HepG2 (cell line): ENCODE measurements around the gene TRIM15. TPM values are rescaled to one million over a fixed set of nuclear protein-coding genes. Genes with fewer than 3 reads are reported as not detected.
A peak's percentile ranks its signal among the peaks of the same experiment; 100 is the strongest.

ENCODE experiments used
- ATRX ChIP-seq: sonication (generic); formaldehyde crosslinking; IDR thresholded peaks from 2 replicates; pipeline ENCODE4 v1.4.0; 2020; ENCODE audit warnings: missing genetic modification reagents, borderline replicate concordance
- CCDC6 ChIP-seq: sonication (generic); formaldehyde crosslinking; IDR thresholded peaks from 2 replicates; pipeline ENCODE4 v1.8.1; 2022; ENCODE audit warnings: mild to moderate bottlenecking, missing genetic modification reagents, moderate library complexity
- CHD2 ChIP-seq: IDR thresholded peaks from 2 replicates; pipeline ENCODE4 v1.6.1; 2011; ENCODE audit warnings: low read depth, low read length, improper control_type of control experiment
- FOXC1 ChIP-seq: sonication (generic); formaldehyde crosslinking; IDR thresholded peaks from 2 replicates; pipeline ENCODE4 v1.8.0; 2022; ENCODE audit warnings: mild to moderate bottlenecking, missing genetic modification reagents, borderline replicate concordance
- FOXJ3 ChIP-seq: sonication (generic); formaldehyde crosslinking; IDR thresholded peaks from 2 replicates; pipeline ENCODE4 v1.4.0; 2020; ENCODE audit warnings: missing genetic modification reagents, mild to moderate bottlenecking, borderline replicate concordance
- GFI1 ChIP-seq: sonication (generic); formaldehyde crosslinking; IDR thresholded peaks from 2 replicates; pipeline ENCODE4 v1.5.0; 2020; ENCODE audit warnings: missing genetic modification reagents, mild to moderate bottlenecking, borderline replicate concordance
- KAT7 ChIP-seq: IDR thresholded peaks from 2 replicates; pipeline ENCODE4 v1.6.1; 2018; ENCODE audit warnings: borderline replicate concordance, missing compliant biosample characterization
- KDM2A ChIP-seq: sonication (generic); formaldehyde crosslinking; IDR thresholded peaks from 2 replicates; pipeline ENCODE4 v1.4.0; 2020; ENCODE audit warnings: low read depth, missing genetic modification reagents, borderline replicate concordance
- MXD4 ChIP-seq: IDR thresholded peaks from 2 replicates; pipeline ENCODE4 v1.6.1; 2016; ENCODE audit warnings: mild to moderate bottlenecking, missing biosample characterization, missing genetic modification reagents
- NBN ChIP-seq: fragments of 450-650 bp; conservative IDR thresholded peaks from 2 replicates; pipeline ENCODE4 v1.6.1; 2017
- NFYC ChIP-seq: IDR thresholded peaks from 2 replicates; pipeline ENCODE4 v1.6.1; 2016; ENCODE audit warnings: missing genetic modification reagents, missing compliant biosample characterization
- PHF5A ChIP-seq: IDR thresholded peaks from one replicate; pipeline ENCODE4 v1.6.1; 2018; ENCODE audit warnings: low read depth, missing genetic modification reagents; ENCODE audit not compliant: unreplicated experiment
- POLR2G ChIP-seq: fragments of 200-400 bp; formaldehyde crosslinking; IDR thresholded peaks from 2 replicates; pipeline ENCODE4 v1.6.1; 2018; ENCODE audit warnings: mild to moderate bottlenecking, low read depth, low read length, moderate library complexity
- ZBTB3 ChIP-seq: sonication (generic); formaldehyde crosslinking; IDR thresholded peaks from 2 replicates; pipeline ENCODE4 v1.4.0; 2020; ENCODE audit warnings: low read depth, mild to moderate bottlenecking, moderate library complexity, missing genetic modification reagents, borderline replicate concordance
- ZNF335 ChIP-seq: sonication (generic); formaldehyde crosslinking; IDR thresholded peaks from 2 replicates; pipeline ENCODE4 v1.4.0; 2020; ENCODE audit warnings: missing genetic modification reagents
- ZNF558 ChIP-seq: sonication (generic); formaldehyde crosslinking; IDR thresholded peaks from 2 replicates; pipeline ENCODE4 v1.9.0; 2022; ENCODE audit warnings: mild to moderate bottlenecking, missing genetic modification reagents, borderline replicate concordance
- polyA plus RNA-seq, 8 experiments: library from polyadenylated mRNA; depleted of rRNA in 3 of 8; stranded (reverse) in 7 of 8; unstranded in 1 of 8; fragments of >200 nt; fragmentation: Illumina TruSeq in 4 of 8; extraction: Trizol in 4 of 8; gene quantifications; 2 replicates each; pipeline versions ENCODE4 v1.2.1 to v1.2.3, GENCODE V29; 2011 to 2016; ENCODE audit warnings: low read depth in 4 of 8, missing spikeins in 1 of 8, mixed read lengths in 1 of 8; ENCODE audit not compliant: insufficient read depth in 1 of 8
- total RNA-seq, 5 experiments: library from RNA; depleted of rRNA; stranded (reverse); fragments of >200 nt; fragmentation: Illumina TruSeq; extraction: Trizol; gene quantifications; 2 replicates each; pipeline ENCODE4 v1.2.3, GENCODE V29; 2016; ENCODE audit warnings: low read depth in 1 of 5
- TF ChIP-seq, protein P1 (sequence below): sonication (generic); formaldehyde crosslinking; IDR thresholded peaks from 2 replicates; pipeline ENCODE4 v1.4.0; 2020; ENCODE audit warnings: missing genetic modification reagents
- TF ChIP-seq, protein P2 (sequence below): sonication (generic); formaldehyde crosslinking; IDR thresholded peaks from 2 replicates; pipeline ENCODE4 v1.4.0; 2020; ENCODE audit warnings: mild to moderate bottlenecking, missing genetic modification reagents
- TF ChIP-seq, protein P3 (sequence below): sonication (generic); formaldehyde crosslinking; IDR thresholded peaks from 2 replicates; pipeline ENCODE4 v1.5.1; 2020; ENCODE audit warnings: mild to moderate bottlenecking, missing genetic modification reagents, borderline replicate concordance
- TF ChIP-seq, protein P4 (sequence below): IDR thresholded peaks from 2 replicates; pipeline ENCODE4 v1.6.1; 2016; ENCODE audit warnings: low read depth, borderline replicate concordance

Gene TRIM15
- total and polyA plus RNA-seq, 2 of the 13 experiments (the other 11 are each of a cell fraction or from before 2014, with no cell fraction given) = 35.1 to 38.2 TPM

DNA sequence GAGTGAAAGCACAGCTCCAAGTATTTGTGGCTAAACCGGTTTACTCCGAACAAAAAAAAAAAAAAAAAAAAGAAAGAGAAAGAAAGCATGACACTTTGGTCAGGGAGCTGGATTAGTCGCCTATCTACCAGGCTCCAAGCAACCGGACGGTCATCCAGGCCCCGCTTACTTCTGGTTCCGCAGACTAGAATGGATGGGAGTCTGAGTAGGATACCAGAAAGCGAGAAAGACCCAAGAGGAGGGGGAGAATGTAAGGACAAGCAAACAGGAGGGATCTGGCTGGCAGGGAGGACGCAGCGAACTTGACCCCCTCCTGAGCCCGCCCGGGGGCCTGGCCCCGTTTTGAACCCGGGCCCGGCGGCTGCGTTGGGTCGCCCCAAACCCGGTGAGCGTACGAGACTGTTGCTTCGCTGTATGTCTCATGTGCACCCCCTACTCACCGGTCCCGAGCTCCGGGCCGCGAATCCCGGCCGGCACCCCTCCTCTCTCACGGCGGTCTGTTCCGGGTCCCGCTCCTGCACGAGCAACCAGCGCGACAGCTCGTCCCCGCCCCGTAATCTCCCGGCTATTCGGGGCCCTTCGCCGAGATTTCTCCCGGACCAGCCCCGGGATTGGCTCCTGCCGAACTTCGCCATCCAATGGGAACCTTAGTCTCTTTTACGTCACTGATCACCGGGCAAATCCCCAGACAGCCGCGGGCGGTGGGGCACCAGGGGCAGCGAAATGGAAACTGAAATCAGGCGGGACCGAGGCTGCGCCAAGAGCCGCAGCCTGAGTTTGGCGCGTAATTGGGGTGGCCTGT is 49.7 kb downstream of the TRIM15 start, which contains the start of gene TRIM26 (continued):
- TF ChIP-seq, protein P1, sequence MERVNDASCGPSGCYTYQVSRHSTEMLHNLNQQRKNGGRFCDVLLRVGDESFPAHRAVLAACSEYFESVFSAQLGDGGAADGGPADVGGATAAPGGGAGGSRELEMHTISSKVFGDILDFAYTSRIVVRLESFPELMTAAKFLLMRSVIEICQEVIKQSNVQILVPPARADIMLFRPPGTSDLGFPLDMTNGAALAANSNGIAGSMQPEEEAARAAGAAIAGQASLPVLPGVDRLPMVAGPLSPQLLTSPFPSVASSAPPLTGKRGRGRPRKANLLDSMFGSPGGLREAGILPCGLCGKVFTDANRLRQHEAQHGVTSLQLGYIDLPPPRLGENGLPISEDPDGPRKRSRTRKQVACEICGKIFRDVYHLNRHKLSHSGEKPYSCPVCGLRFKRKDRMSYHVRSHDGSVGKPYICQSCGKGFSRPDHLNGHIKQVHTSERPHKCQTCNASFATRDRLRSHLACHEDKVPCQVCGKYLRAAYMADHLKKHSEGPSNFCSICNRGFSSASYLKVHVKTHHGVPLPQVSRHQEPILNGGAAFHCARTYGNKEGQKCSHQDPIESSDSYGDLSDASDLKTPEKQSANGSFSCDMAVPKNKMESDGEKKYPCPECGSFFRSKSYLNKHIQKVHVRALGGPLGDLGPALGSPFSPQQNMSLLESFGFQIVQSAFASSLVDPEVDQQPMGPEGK (CRISPR knock-in tag) = peak; percentile 72; the same call in 1 of the 2 replicates
- peak; percentile 95 for TF ChIP-seq POLR2G
- peak; percentile 90 for TF ChIP-seq CHD2
- peak; percentile 86; the same call in 1 of the 2 replicates for TF ChIP-seq KAT7 (CRISPR knock-in tag)
- TF ChIP-seq ZNF558 (CRISPR knock-in tag) = 0 out of 2 replicates have a peak, but pooled peaks have one; percentile 0
- TF ChIP-seq, protein P2, sequence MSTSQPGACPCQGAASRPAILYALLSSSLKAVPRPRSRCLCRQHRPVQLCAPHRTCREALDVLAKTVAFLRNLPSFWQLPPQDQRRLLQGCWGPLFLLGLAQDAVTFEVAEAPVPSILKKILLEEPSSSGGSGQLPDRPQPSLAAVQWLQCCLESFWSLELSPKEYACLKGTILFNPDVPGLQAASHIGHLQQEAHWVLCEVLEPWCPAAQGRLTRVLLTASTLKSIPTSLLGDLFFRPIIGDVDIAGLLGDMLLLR (CRISPR knock-in tag) = peak; percentile 20; the same call in 1 of the 2 replicates
- TF ChIP-seq, protein P3, sequence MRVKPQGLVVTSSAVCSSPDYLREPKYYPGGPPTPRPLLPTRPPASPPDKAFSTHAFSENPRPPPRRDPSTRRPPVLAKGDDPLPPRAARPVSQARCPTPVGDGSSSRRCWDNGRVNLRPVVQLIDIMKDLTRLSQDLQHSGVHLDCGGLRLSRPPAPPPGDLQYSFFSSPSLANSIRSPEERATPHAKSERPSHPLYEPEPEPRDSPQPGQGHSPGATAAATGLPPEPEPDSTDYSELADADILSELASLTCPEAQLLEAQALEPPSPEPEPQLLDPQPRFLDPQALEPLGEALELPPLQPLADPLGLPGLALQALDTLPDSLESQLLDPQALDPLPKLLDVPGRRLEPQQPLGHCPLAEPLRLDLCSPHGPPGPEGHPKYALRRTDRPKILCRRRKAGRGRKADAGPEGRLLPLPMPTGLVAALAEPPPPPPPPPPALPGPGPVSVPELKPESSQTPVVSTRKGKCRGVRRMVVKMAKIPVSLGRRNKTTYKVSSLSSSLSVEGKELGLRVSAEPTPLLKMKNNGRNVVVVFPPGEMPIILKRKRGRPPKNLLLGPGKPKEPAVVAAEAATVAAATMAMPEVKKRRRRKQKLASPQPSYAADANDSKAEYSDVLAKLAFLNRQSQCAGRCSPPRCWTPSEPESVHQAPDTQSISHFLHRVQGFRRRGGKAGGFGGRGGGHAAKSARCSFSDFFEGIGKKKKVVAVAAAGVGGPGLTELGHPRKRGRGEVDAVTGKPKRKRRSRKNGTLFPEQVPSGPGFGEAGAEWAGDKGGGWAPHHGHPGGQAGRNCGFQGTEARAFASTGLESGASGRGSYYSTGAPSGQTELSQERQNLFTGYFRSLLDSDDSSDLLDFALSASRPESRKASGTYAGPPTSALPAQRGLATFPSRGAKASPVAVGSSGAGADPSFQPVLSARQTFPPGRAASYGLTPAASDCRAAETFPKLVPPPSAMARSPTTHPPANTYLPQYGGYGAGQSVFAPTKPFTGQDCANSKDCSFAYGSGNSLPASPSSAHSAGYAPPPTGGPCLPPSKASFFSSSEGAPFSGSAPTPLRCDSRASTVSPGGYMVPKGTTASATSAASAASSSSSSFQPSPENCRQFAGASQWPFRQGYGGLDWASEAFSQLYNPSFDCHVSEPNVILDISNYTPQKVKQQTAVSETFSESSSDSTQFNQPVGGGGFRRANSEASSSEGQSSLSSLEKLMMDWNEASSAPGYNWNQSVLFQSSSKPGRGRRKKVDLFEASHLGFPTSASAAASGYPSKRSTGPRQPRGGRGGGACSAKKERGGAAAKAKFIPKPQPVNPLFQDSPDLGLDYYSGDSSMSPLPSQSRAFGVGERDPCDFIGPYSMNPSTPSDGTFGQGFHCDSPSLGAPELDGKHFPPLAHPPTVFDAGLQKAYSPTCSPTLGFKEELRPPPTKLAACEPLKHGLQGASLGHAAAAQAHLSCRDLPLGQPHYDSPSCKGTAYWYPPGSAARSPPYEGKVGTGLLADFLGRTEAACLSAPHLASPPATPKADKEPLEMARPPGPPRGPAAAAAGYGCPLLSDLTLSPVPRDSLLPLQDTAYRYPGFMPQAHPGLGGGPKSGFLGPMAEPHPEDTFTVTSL (CRISPR knock-in tag) = peak; percentile 86; the same call in 1 of the 2 replicates
- TF ChIP-seq, protein P4, sequence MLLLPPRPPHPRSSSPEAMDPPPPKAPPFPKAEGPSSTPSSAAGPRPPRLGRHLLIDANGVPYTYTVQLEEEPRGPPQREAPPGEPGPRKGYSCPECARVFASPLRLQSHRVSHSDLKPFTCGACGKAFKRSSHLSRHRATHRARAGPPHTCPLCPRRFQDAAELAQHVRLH = peak; percentile 40; the same call in 1 of the 2 replicates
- peak; percentile 99 for TF ChIP-seq GFI1
- TF ChIP-seq KDM2A (CRISPR knock-in tag) = peak; percentile 79
- TF ChIP-seq ATRX (CRISPR knock-in tag) = no peak
- peak; percentile 32; the same call in 1 of the 2 replicates for TF ChIP-seq MXD4 (CRISPR knock-in tag)
- TF ChIP-seq FOXC1 = peak; percentile 94
- no peak for TF ChIP-seq NBN
- TF ChIP-seq ZBTB3 = peak; percentile 88
- peak; percentile 58; the same call in 1 of the 2 replicates for TF ChIP-seq ZNF335 (CRISPR knock-in tag)
- TF ChIP-seq CCDC6 (CRISPR knock-in tag) = no peak; the same call in 1 of the 2 replicates
- TF ChIP-seq NFYC (CRISPR knock-in tag) = peak; percentile 92
- peak; percentile 12 for TF ChIP-seq PHF5A (CRISPR knock-in tag)
- TF ChIP-seq FOXJ3 (CRISPR knock-in tag) = no peak
